ENCODE data around the gene LPIN3. TPM values are rescaled to one million over a fixed set of nuclear protein-coding genes. Genes with fewer than 3 reads are reported as not detected.

Gene LPIN3
- polyA plus RNA-seq, 1 of the 3 experiments (the other 2 are of a cell fraction), result 0.21 TPM

DNA sequence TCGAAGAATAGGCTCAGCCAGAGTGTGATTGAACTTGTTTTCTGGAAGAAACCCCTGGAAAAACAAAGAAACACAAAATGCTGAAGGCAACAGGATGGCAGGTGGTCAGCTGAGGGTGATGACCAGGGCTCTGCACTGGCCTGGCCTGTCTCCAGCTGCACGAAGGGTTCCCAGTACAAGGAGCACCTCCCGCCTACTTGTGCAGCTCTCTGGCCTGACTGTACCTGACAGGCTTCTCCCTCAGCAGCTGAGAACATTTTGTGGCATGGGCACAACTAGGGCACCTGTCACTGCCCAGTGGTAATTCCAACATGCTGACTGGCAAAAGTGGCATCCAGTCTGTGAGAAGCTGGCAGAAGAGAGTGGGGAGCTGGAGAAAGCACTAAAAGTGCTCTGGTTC, 64.8 kb downstream of the LPIN3 start:
- H4K20me1 ChIP-seq (ENCODE audit: insufficient read depth), result no peaks in the 10 kb centered on the region
- DNase-seq, result no peak
- no peaks in the 10 kb centered on the region for H3K9me3 ChIP-seq
- H3K36me3 ChIP-seq (replicated peaks in 1 of 2; ENCODE audit: control insufficient read depth in 1 of 2, insufficient read depth in 2 of 2, low read length in 1 of 2), result peaks cover 28 to 79% of the 10 kb centered on the region in 2 experiments
- no peak overlapping the region for H3K4me2 ChIP-seq
- no peaks in the 10 kb centered on the region for H3K9me2 ChIP-seq
- no peaks in the 10 kb centered on the region for H3K79me2 ChIP-seq (ENCODE audit: insufficient read depth)
- H3K4me1 ChIP-seq (ENCODE audit: control insufficient read depth in 1 of 2, insufficient read depth in 2 of 2, low read depth in 1 of 2, low read length in 1 of 2), result peaks cover 0 to 18% of the 10 kb centered on the region in 2 experiments; a peak in 1 of 4 replicates
- no peaks in the 10 kb centered on the region for H3F3A ChIP-seq (replicated peaks; ENCODE audit: insufficient read depth)
- POLR2A ChIA-PET, result no interaction called here
- H2AFZ ChIP-seq (ENCODE audit: low read depth), result no peak overlapping the region
- TF ChIP-seq, protein P1, sequence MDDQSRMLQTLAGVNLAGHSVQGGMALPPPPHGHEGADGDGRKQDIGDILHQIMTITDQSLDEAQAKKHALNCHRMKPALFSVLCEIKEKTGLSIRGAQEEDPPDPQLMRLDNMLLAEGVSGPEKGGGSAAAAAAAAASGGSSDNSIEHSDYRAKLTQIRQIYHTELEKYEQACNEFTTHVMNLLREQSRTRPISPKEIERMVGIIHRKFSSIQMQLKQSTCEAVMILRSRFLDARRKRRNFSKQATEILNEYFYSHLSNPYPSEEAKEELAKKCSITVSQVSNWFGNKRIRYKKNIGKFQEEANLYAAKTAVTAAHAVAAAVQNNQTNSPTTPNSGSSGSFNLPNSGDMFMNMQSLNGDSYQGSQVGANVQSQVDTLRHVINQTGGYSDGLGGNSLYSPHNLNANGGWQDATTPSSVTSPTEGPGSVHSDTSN (IDR thresholded peaks at IDR 0.05), result no peak
- no peak for TF ChIP-seq EP300 (IDR thresholded peaks at IDR 0.05; ENCODE audit: borderline replicate concordance in 1 of 2, low read depth in 1 of 2, low read length in 1 of 2)
- no peak for TF ChIP-seq CHD2 (IDR thresholded peaks at IDR 0.05; ENCODE audit: low read length, partially characterized antibody)
- TF ChIP-seq, protein P2, sequence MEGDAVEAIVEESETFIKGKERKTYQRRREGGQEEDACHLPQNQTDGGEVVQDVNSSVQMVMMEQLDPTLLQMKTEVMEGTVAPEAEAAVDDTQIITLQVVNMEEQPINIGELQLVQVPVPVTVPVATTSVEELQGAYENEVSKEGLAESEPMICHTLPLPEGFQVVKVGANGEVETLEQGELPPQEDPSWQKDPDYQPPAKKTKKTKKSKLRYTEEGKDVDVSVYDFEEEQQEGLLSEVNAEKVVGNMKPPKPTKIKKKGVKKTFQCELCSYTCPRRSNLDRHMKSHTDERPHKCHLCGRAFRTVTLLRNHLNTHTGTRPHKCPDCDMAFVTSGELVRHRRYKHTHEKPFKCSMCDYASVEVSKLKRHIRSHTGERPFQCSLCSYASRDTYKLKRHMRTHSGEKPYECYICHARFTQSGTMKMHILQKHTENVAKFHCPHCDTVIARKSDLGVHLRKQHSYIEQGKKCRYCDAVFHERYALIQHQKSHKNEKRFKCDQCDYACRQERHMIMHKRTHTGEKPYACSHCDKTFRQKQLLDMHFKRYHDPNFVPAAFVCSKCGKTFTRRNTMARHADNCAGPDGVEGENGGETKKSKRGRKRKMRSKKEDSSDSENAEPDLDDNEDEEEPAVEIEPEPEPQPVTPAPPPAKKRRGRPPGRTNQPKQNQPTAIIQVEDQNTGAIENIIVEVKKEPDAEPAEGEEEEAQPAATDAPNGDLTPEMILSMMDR (IDR thresholded peaks at IDR 0.05), result no peak
- no peak for TF ChIP-seq SIN3A (IDR thresholded peaks at IDR 0.05; ENCODE audit: borderline replicate concordance, low read depth, low read length)
- no peak for TF ChIP-seq FOSL2 (IDR thresholded peaks at IDR 0.05; ENCODE audit: borderline replicate concordance, low read depth)
- TF ChIP-seq, protein P3, sequence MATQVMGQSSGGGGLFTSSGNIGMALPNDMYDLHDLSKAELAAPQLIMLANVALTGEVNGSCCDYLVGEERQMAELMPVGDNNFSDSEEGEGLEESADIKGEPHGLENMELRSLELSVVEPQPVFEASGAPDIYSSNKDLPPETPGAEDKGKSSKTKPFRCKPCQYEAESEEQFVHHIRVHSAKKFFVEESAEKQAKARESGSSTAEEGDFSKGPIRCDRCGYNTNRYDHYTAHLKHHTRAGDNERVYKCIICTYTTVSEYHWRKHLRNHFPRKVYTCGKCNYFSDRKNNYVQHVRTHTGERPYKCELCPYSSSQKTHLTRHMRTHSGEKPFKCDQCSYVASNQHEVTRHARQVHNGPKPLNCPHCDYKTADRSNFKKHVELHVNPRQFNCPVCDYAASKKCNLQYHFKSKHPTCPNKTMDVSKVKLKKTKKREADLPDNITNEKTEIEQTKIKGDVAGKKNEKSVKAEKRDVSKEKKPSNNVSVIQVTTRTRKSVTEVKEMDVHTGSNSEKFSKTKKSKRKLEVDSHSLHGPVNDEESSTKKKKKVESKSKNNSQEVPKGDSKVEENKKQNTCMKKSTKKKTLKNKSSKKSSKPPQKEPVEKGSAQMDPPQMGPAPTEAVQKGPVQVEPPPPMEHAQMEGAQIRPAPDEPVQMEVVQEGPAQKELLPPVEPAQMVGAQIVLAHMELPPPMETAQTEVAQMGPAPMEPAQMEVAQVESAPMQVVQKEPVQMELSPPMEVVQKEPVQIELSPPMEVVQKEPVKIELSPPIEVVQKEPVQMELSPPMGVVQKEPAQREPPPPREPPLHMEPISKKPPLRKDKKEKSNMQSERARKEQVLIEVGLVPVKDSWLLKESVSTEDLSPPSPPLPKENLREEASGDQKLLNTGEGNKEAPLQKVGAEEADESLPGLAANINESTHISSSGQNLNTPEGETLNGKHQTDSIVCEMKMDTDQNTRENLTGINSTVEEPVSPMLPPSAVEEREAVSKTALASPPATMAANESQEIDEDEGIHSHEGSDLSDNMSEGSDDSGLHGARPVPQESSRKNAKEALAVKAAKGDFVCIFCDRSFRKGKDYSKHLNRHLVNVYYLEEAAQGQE (IDR thresholded peaks at IDR 0.05; ENCODE audit: low read depth, low read length), result no peak
- TF ChIP-seq RXRA (IDR thresholded peaks at IDR 0.05; ENCODE audit: borderline replicate concordance, low read depth), result no peak
- TF ChIP-seq NRF1 (IDR thresholded peaks at IDR 0.05; ENCODE audit: low read depth, low read length), result no peak
- no peak for TF ChIP-seq YY1 (IDR thresholded peaks at IDR 0.05; ENCODE audit: low read depth)
- TF ChIP-seq, protein P4, sequence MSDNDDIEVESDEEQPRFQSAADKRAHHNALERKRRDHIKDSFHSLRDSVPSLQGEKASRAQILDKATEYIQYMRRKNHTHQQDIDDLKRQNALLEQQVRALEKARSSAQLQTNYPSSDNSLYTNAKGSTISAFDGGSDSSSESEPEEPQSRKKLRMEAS (IDR thresholded peaks at IDR 0.05; ENCODE audit: low read depth), result no peak
- no peak for TF ChIP-seq GATA2 (CRISPR knock-in tag; IDR thresholded peaks at IDR 0.05)
- no peak for TF ChIP-seq SMC3 (IDR thresholded peaks at IDR 0.05; ENCODE audit: low read depth, low read length)
- TF ChIP-seq EZH2phosphoT487 (IDR thresholded peaks at IDR 0.05; ENCODE audit: borderline replicate concordance, low read depth), result no peak
- TF ChIP-seq TCF12 (IDR thresholded peaks at IDR 0.05), result no peak
- TF ChIP-seq ELF1 (IDR thresholded peaks at IDR 0.05), result no peak
- no peak for TF ChIP-seq FOXM1 (IDR thresholded peaks at IDR 0.05; ENCODE audit: low read depth)
- TF ChIP-seq RCOR1 (IDR thresholded peaks at IDR 0.05; ENCODE audit: low read length), result no peak
- no peak for TF ChIP-seq NFIC (IDR thresholded peaks at IDR 0.05; ENCODE audit: borderline replicate concordance)
- no peak for TF ChIP-seq POLR2AphosphoS5 (IDR thresholded peaks at IDR 0.05; ENCODE audit: low read depth, low read length)
- H3K9ac ChIP-seq, result no peak overlapping the region
- CTCF ChIA-PET, result interaction anchor here (0.5 kb wide), 1 partner anchor 11 kb away, joined by 3 read pairs; no protein-coding TSS in a partner anchor
- no peak overlapping the region for H3K27ac ChIP-seq (ENCODE audit: low read depth in 2 of 2, low read length in 1 of 2)
- no peaks in the 10 kb centered on the region for H3K27me3 ChIP-seq (ENCODE audit: insufficient read depth)
- WGBS (ENCODE audit: low lambda C conversion rate), result 78% methylated on average over 2 of the region's 3 CpGs
- no peak overlapping the region for H3K4me3 ChIP-seq (ENCODE audit: low read depth in 2 of 2, low read length in 1 of 2)
